OCI-LY1 (cell line): ENCODE results near the gene ZP2.
"Not testable (repeated sequence)": the region's sequence is repeated elsewhere in the genome, so short reads cannot be mapped to it uniquely, and the experiment has no call there.

Source experiments
- H2AFZ ChIP-seq: fragments of 200-600 bp; sonication (generic), shearing (Covaris generic); 2 replicates; pipeline ENCODE4 v1.6.0; 2014; ENCODE audit warnings: antibody characterized with exemption, mild to moderate bottlenecking, low read length
- H3F3A ChIP-seq: fragments of 200-600 bp; sonication (generic), shearing (Covaris generic); 2 replicates; pipeline ENCODE4 v1.6.0; 2014; ENCODE audit warnings: mild to moderate bottlenecking, antibody characterized with exemption, low read length, moderate library complexity; ENCODE audit not compliant: insufficient read depth
- H3K27ac ChIP-seq: fragments of 200-600 bp; sonication (generic); 2 replicates; pipeline ENCODE4 v1.5.1; 2014; ENCODE audit warnings: low read length, mixed run types, mild to moderate bottlenecking, low read depth; ENCODE audit not compliant: poor library complexity, severe bottlenecking
- H3K27me3 ChIP-seq: fragments of 200-600 bp; sonication (generic); 2 replicates; pipeline ENCODE4 v1.6.0; 2014; ENCODE audit warnings: antibody characterized with exemption, mild to moderate bottlenecking, low read length, moderate library complexity; ENCODE audit not compliant: insufficient read depth
- H3K36me3 ChIP-seq: fragments of 200-600 bp; sonication (generic); 2 replicates; pipeline ENCODE4 v1.6.1; 2014; ENCODE audit warnings: mild to moderate bottlenecking, antibody characterized with exemption, low read length, moderate library complexity, mixed read lengths; ENCODE audit not compliant: insufficient read depth
- H3K4me1 ChIP-seq: fragments of 200-600 bp; sonication (generic); 2 replicates; pipeline ENCODE4 v1.5.1; 2014; ENCODE audit warnings: mild to moderate bottlenecking, low read length, moderate library complexity; ENCODE audit not compliant: insufficient read depth, severe bottlenecking
- H3K4me2 ChIP-seq: fragments of 200-600 bp; sonication (generic), shearing (Covaris generic); 2 replicates; pipeline ENCODE4 v1.6.1; 2014; ENCODE audit warnings: low read length
- H3K4me3 ChIP-seq: fragments of 200-600 bp; sonication (generic); 2 replicates; pipeline ENCODE4 v1.5.1; 2014; ENCODE audit warnings: low read length, low read depth, mild to moderate bottlenecking, mixed read lengths; ENCODE audit not compliant: poor library complexity, severe bottlenecking
- H3K79me2 ChIP-seq: fragments of 200-600 bp; shearing (Covaris generic); 2 replicates; pipeline ENCODE4 v1.6.1; 2016; ENCODE audit warnings: mixed run types, low read length, mixed read lengths; ENCODE audit not compliant: insufficient read depth
- H3K9ac ChIP-seq: fragments of 200-600 bp; sonication (generic), shearing (Covaris generic); 2 replicates; pipeline ENCODE4 v1.6.1; 2014; ENCODE audit warnings: mild to moderate bottlenecking, low read length, mixed read lengths
- H3K9me2 ChIP-seq: fragments of 200-600 bp; sonication (generic), shearing (Covaris generic); 2 replicates; pipeline ENCODE4 v1.6.1; 2014; ENCODE audit warnings: low read depth, mild to moderate bottlenecking, low read length, mixed read lengths
- H3K9me3 ChIP-seq: fragments of 200-600 bp; shearing (Covaris generic); 2 replicates; pipeline ENCODE4 v1.6.1; 2014; ENCODE audit warnings: low read length, mixed read lengths
- H4K20me1 ChIP-seq: fragments of 200-600 bp; sonication (generic), shearing (Covaris generic); 2 replicates; pipeline ENCODE4 v1.6.0; 2016; ENCODE audit warnings: mild to moderate bottlenecking, low read length; ENCODE audit not compliant: insufficient read depth
- CTCF ChIP-seq: fragments of 200-600 bp; sonication (generic), shearing (Covaris generic); IDR thresholded peaks from 2 replicates; pipeline ENCODE4 v1.5.1; 2017; ENCODE audit warnings: mild to moderate bottlenecking, antibody characterized with exemption, low read length, moderate library complexity, mixed read lengths
- EZH2 ChIP-seq: fragments of 200-600 bp; sonication (generic), shearing (Covaris generic); IDR thresholded peaks from 2 replicates; pipeline ENCODE4 v1.8.0; 2017; ENCODE audit warnings: borderline replicate concordance, mixed run types, mild to moderate bottlenecking, antibody characterized with exemption, low read length, moderate library complexity, mixed read lengths

The ZP2 gene

GRCh38 chr16:21156767-21157467, 54.5 kb downstream of the ZP2 start:
- H2AFZ ChIP-seq = no peak overlapping the region
- no peak overlapping the region for H3K27ac ChIP-seq
- no peaks in the 10 kb centered on the region for H3K9me2 ChIP-seq
- H3K9me3 ChIP-seq = no peaks in the 10 kb centered on the region
- H3K36me3 ChIP-seq = peaks cover 8% of the 10 kb centered on the region; the same call in 1 of the 2 replicates
- no peak overlapping the region for H3K9ac ChIP-seq
- H3F3A ChIP-seq = no peaks in the 10 kb centered on the region
- H3K4me1 ChIP-seq = peaks cover 18% of the 10 kb centered on the region
- H3K4me2 ChIP-seq = no peak overlapping the region
- H3K79me2 ChIP-seq = no peaks in the 10 kb centered on the region
- TF ChIP-seq EZH2 = no peak
- peak; percentile 79 for TF ChIP-seq CTCF
- H4K20me1 ChIP-seq = no peaks in the 10 kb centered on the region
- no peak overlapping the region for H3K4me3 ChIP-seq
- H3K27me3 ChIP-seq = no peaks in the 10 kb centered on the region

- H3K27me3 ChIP-seq, H3K79me2 ChIP-seq, H3K36me3 ChIP-seq, H3K9ac ChIP-seq, H4K20me1 ChIP-seq, H2AFZ ChIP-seq, H3K9me3 ChIP-seq, H3K27ac ChIP-seq, H3K9me2 ChIP-seq, H3K4me2 ChIP-seq, H3K4me3 ChIP-seq, H3F3A ChIP-seq: not testable (repeated sequence)
- H3K4me1 ChIP-seq = peaks cover 18% of the 10 kb centered on the region
These were observed 55.4 kb downstream of the ZP2 start for GRCh38 chr16:21156011-21156410.

GRCh38 chr16:21153124-21153729, 58.1 kb downstream of the ZP2 start:
- not testable (repeated sequence) for H4K20me1 ChIP-seq, H3F3A ChIP-seq, H2AFZ ChIP-seq, H3K4me3 ChIP-seq, H3K4me1 ChIP-seq, H3K9ac ChIP-seq, H3K36me3 ChIP-seq, H3K79me2 ChIP-seq, H3K4me2 ChIP-seq, H3K9me3 ChIP-seq, H3K27ac ChIP-seq, H3K27me3 ChIP-seq, H3K9me2 ChIP-seq

GRCh38 chr16:21152160-21153030, 59.0 kb downstream of the ZP2 start:
- H4K20me1 ChIP-seq, H3K4me3 ChIP-seq, H2AFZ ChIP-seq, H3K27me3 ChIP-seq, H3K9me3 ChIP-seq, H3K27ac ChIP-seq, H3K4me1 ChIP-seq, H3K36me3 ChIP-seq, H3F3A ChIP-seq, H3K79me2 ChIP-seq, H3K9me2 ChIP-seq, H3K9ac ChIP-seq, H3K4me2 ChIP-seq: not testable (repeated sequence)
